ENCODE measurements around the gene PLA2G4E. TPM values are rescaled to one million over a fixed set of nuclear protein-coding genes. Genes with fewer than 3 reads are reported as not detected.

The PLA2G4E gene
- total and polyA plus RNA-seq, 8 donors, result 0.78 TPM; not detected in 7

DNA sequence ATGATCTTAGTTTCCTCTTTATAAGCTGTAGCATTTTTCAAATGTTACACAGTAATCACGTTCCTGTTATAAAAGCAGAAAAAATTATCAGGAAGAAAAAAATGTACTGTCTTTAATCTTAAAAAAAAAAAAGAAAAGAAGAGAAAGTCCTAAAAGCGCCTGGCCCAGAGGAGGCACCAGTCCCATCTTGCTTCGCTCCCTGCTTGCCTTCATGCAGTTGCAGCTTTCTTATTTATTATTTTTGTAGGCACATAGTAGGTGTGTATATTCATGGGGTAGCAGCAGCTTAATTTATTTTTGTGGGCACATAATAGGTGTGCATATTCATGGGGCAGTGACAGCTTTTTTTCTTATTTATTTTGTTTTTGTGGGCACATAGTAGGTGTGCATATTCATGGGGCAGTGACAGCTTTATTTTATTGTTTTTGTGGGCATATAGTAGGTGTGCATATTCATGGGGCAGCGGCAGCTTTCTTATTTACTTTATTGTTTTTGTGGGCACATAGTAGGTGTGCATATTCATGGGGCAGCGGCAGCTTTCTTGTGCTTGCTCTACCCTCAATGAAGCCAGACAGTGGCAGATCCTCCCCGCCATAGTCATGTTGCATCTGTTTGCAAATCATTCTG lies 43.0 kb downstream of the PLA2G4E start:
- TF ChIP-seq EP300 (IDR thresholded peaks at IDR 0.05), result no peak
- TF ChIP-seq, protein P1, sequence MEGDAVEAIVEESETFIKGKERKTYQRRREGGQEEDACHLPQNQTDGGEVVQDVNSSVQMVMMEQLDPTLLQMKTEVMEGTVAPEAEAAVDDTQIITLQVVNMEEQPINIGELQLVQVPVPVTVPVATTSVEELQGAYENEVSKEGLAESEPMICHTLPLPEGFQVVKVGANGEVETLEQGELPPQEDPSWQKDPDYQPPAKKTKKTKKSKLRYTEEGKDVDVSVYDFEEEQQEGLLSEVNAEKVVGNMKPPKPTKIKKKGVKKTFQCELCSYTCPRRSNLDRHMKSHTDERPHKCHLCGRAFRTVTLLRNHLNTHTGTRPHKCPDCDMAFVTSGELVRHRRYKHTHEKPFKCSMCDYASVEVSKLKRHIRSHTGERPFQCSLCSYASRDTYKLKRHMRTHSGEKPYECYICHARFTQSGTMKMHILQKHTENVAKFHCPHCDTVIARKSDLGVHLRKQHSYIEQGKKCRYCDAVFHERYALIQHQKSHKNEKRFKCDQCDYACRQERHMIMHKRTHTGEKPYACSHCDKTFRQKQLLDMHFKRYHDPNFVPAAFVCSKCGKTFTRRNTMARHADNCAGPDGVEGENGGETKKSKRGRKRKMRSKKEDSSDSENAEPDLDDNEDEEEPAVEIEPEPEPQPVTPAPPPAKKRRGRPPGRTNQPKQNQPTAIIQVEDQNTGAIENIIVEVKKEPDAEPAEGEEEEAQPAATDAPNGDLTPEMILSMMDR (IDR thresholded peaks at IDR 0.05), result no peak
- no peak for TF ChIP-seq POLR2A (IDR thresholded peaks at IDR 0.05)
- TF ChIP-seq POLR2AphosphoS5 (IDR thresholded peaks at IDR 0.05), result no peak
- no peaks in the 10 kb centered on the region for H3K9me3 ChIP-seq
- WGBS, 5 donors, result 82 to 88% (median 83%) methylated on average over 6 of the region's 6 CpGs
- H3K27ac ChIP-seq, result no peak overlapping the region
- H3K4me3 ChIP-seq, result no peak overlapping the region
- H3K36me3 ChIP-seq, result no peaks in the 10 kb centered on the region
- peaks cover 0 to 4% (median 0%) of the 10 kb centered on the region in 3 donors for H3K27me3 ChIP-seq
- H3K4me1 ChIP-seq, result peaks cover 23 to 34% (median 32%) of the 10 kb centered on the region in 4 donors
- intact Hi-C loops (cut with DNase I; ENCODE audit: low total_unique reads), result no loop called here
- no peak for DNase-seq

DNA sequence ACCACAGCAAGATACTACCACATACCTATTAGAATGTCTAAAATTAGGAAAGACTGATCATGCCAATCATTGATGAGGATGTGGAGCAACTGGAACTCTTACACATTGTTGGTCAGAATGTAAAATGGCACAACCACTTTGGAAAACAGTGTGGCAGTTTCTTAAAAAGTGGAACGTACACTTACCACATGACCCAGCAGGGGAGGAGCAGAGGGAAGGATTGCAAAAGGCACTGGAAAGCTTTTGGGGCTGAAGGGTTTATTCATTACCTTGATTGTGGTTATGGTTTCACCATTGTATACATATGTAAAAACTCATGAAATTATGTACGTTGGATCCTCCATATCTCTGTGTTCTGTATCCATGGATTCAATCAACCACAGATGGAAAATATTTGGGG lies 45.2 kb downstream of the PLA2G4E start:
- 49 to 81% (median 69%) methylated on average over 2 of the region's 2 CpGs for WGBS, 5 donors
- no peaks in the 10 kb centered on the region for H3K9me3 ChIP-seq
- peaks cover 11 to 38% (median 26%) of the 10 kb centered on the region in 4 donors for H3K4me1 ChIP-seq
- H3K4me3 ChIP-seq, result no peak overlapping the region
- peaks cover 0 to 4% (median 0%) of the 10 kb centered on the region in 3 donors for H3K27me3 ChIP-seq
- DNase-seq, result no peak
- no peak overlapping the region for H3K27ac ChIP-seq
- no peaks in the 10 kb centered on the region for H3K36me3 ChIP-seq
- intact Hi-C loops (cut with DNase I; ENCODE audit: low total_unique reads), result no loop called here
- TF ChIP-seq EP300 (IDR thresholded peaks at IDR 0.05) (no peak), POLR2A (IDR thresholded peaks at IDR 0.05) (no peak), POLR2AphosphoS5 (IDR thresholded peaks at IDR 0.05) (no peak)
- TF ChIP-seq, protein P1 (IDR thresholded peaks at IDR 0.05), result no peak

DNA sequence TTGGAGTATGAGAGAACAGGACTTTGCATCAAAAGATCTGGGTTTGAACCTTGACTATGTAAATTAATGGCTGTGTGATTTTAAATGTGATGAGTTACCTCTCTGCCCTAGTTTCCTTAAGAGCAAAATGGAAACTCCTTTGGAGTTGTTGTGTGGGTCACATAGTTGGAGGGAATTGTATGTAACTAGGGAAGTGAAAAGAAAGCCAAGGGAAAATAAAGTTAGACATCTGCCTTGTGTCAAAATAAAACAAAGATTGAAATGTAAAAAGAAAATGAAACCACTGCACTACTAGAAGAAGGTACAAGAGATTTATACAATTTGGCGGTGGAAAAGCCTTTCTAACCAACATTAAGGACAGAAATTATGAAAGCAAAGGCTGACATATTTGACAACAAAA lies 46.8 kb downstream of the PLA2G4E start:
- H3K36me3 ChIP-seq, result no peaks in the 10 kb centered on the region
- TF ChIP-seq POLR2AphosphoS5 (IDR thresholded peaks at IDR 0.05) (no peak), EP300 (IDR thresholded peaks at IDR 0.05) (no peak), POLR2A (IDR thresholded peaks at IDR 0.05) (no peak)
- TF ChIP-seq, protein P1 (IDR thresholded peaks at IDR 0.05), result no peak
- WGBS, 5 donors, result 86 to 94% (median 87%) methylated on average over 1 of the region's 1 CpG
- H3K9me3 ChIP-seq, result no peaks in the 10 kb centered on the region
- intact Hi-C loops (cut with DNase I; ENCODE audit: low total_unique reads), result no loop called here
- DNase-seq, result no peak
- no peak overlapping the region for H3K4me3 ChIP-seq
- peaks cover 0 to 38% (median 28%) of the 10 kb centered on the region in 4 donors for H3K4me1 ChIP-seq
- H3K27me3 ChIP-seq, result peaks cover 0 to 4% (median 0%) of the 10 kb centered on the region in 3 donors
- no peak overlapping the region for H3K27ac ChIP-seq

DNA sequence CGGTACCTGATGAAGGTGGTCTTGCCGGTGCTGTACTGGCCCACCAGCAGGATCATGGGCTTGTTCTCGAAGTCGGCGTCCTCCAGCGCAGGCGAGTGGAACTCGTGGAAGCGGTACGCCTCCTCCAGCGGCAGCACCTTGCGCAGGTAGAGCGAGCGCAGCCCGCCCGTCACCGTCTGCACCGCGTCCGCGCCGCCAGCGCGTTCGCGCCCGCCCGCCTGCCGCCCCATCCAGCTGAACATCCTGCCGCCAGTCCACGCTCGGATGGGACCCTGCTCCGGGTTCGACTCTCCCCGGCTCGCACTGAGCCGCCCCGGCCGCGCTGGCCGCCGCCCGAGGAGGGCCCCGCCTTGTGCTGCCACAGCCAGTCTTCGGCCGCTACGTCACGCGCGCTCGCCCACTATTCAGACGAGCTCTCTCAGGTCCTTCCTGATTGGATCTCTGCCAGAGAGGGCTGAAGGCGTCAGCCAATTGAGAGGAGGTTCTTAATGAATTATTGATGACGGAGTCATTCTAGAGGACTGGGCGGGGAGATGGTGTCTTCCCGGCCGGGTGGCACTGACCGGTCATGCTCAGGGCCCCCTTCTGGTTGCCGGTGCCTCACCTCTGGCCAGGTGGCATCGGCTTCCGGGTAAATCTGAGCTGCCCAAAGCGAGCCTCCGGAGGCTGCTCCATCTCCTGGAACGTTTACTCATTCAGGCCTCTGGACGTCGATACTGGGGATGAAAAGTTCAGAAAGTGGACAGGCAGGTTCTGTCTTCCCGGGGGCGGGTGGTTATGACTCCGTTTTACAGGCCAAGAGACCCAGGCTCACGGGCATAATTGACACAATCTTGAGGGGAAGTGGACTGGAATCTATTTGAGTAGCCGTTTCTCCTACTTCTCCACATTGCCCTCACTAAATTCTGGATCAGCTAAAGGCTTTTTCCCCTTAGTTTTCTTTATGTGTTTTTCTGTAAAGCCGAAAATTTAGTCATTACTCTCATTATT lies 48.3 kb downstream of the PLA2G4E start, which contains the start of gene EHD4:
TSS of gene EHD4 (minus strand) at position 305 of the 990 bp plus-strand sequence. CDS start at position 242, 63 bp downstream.
- peak; percentile 99 for DNase-seq
- Histone ChIP-seq H3K36me3 (no peaks in the 10 kb centered on the region), H3K9me3 (no peaks in the 10 kb centered on the region), H3K27ac (peak within 1 kb of the TSS; percentile 93 to 99 (median 96)), H3K4me1 (peaks cover 6 to 51% (median 38%) of the 10 kb centered on the region in 4 donors), H3K4me3 (peak within 1 kb of the TSS; percentile 81 to 97 (median 96)), H3K27me3 (peaks cover 0 to 4% (median 0%) of the 10 kb centered on the region in 3 donors)
- 1 to 7% (median 2%) methylated on average over 23 to 72 of the region's 72 CpGs for WGBS, 5 donors
- peak in 2 of 4 donors; percentile 45 to 82 for TF ChIP-seq POLR2A (IDR thresholded peaks at IDR 0.05)
- TF ChIP-seq POLR2AphosphoS5 (IDR thresholded peaks at IDR 0.05), result peak; percentile 70 to 95 (median 95)
- no peak for TF ChIP-seq EP300 (IDR thresholded peaks at IDR 0.05)
- TF ChIP-seq, protein P1 (IDR thresholded peaks at IDR 0.05), result peak in 3 of 7 experiments; percentile 28 to 44 (median 41)
- intact Hi-C loops (cut with DNase I; ENCODE audit: low total_unique reads), result no loop called here
